ENCODE measurements around the gene RDH11. TPM values are rescaled to one million over a fixed set of nuclear protein-coding genes. Genes with fewer than 3 reads are reported as not detected.

RDH11 gene
- total and polyA plus RNA-seq, 8 donors = 14.0 to 40.3 (median 21.7) TPM

DNA sequence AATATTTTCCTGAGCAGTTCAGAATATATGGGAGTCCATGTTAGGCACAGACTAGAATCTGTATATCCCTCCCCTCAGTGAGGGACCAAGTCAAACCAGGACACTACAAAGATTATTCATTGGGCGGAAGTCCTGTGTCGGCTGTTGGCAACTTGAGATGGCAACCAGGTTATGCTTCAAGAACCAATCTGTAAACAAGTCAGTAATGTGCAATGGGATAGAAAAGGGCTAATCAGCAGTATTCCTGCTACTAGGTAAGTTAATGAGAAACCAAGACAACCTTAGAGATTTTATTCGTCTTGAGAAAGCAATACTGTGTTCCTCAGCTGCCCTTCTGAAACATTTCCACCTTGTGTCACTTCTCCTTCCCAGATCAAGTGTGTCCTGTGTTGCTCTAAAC, 49.4 kb downstream of the RDH11 start:
- WGBS, 2 donors = 71 to 74% methylated on average over 3 of the region's 3 CpGs
- Histone ChIP-seq H3K4me1 (peaks cover 0 to 9% (median 0%) of the 10 kb centered on the region in 3 donors), H3K4me3 (no peak overlapping the region), H3K27me3 (no peaks in the 10 kb centered on the region), H3K27ac (no peak overlapping the region), H3K9me3 (no peaks in the 10 kb centered on the region), H3K36me3 (peaks cover 0 to 21% (median 7%) of the 10 kb centered on the region in 3 donors)
- intact Hi-C loops (cut with DNase I) = no loop called here
- no peak for ATAC-seq
- TF ChIP-seq, protein P1, sequence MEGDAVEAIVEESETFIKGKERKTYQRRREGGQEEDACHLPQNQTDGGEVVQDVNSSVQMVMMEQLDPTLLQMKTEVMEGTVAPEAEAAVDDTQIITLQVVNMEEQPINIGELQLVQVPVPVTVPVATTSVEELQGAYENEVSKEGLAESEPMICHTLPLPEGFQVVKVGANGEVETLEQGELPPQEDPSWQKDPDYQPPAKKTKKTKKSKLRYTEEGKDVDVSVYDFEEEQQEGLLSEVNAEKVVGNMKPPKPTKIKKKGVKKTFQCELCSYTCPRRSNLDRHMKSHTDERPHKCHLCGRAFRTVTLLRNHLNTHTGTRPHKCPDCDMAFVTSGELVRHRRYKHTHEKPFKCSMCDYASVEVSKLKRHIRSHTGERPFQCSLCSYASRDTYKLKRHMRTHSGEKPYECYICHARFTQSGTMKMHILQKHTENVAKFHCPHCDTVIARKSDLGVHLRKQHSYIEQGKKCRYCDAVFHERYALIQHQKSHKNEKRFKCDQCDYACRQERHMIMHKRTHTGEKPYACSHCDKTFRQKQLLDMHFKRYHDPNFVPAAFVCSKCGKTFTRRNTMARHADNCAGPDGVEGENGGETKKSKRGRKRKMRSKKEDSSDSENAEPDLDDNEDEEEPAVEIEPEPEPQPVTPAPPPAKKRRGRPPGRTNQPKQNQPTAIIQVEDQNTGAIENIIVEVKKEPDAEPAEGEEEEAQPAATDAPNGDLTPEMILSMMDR (IDR thresholded peaks at IDR 0.05) = no peak
- FAIRE-seq = no peak
- DNase-seq = no peak

DNA sequence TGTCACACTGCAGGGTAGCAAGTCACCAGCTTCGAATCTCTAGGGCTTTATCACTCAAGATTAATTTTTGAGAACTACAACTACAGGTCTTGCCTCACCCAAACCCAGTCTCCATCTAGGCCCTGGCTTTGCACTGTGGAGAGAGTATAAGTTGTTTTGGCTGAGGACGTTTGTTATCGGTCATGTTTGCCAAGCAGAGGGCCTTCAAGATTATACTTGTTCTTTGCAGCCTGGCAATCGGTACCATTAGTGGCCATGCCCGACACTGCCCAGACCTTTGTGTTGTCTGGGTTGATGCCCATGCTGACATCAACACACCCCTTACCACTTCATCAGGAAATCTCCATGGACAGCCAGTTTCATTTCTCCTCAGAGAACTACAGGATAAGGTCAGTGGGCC, 50.1 kb downstream of the RDH11 start:
- Histone ChIP-seq H3K4me1 (peaks cover 0 to 9% (median 0%) of the 10 kb centered on the region in 3 donors), H3K4me3 (no peak overlapping the region), H3K27ac (no peak overlapping the region), H3K36me3 (peaks cover 0 to 13% (median 3%) of the 10 kb centered on the region in 3 donors), H3K9me3 (no peaks in the 10 kb centered on the region), H3K27me3 (no peaks in the 10 kb centered on the region)
- intact Hi-C loops (cut with DNase I) = no loop called here
- ATAC-seq = peak; percentile 67 to 83 (median 74)
- TF ChIP-seq, protein P1 (IDR thresholded peaks at IDR 0.05) = no peak
- WGBS, 2 donors = 25 to 40% methylated on average over 5 of the region's 5 CpGs
- FAIRE-seq = no peak
- DNase-seq = peak in 2 of 6 donors; percentile 19 to 35

DNA sequence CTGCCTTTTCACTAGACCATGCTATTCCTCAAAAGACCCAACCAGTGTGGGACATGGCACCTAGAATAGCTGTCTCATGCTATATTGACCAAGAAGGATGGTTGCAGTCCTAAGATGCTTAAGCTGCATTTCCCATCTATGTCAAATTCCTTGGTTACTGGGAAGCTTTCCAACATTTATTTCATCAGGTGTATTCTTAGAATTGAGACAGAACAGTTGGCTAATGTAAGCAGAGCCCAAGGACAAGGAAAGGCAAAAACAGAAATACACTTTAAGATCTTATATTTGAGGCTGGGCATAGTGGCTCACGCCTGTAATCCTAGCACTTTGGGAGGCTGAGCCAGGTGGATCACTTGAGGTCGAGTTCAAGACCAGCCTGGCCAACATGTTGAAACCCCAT, 51.1 kb downstream of the RDH11 start:
- H3K27me3 ChIP-seq = no peaks in the 10 kb centered on the region
- no peaks in the 10 kb centered on the region for H3K9me3 ChIP-seq
- ATAC-seq = no peak
- peaks cover 0 to 9% (median 0%) of the 10 kb centered on the region in 3 donors for H3K4me1 ChIP-seq
- no peak for FAIRE-seq
- WGBS, 2 donors = 86% methylated on average over 2 of the region's 2 CpGs
- intact Hi-C loops (cut with DNase I) = no loop called here
- TF ChIP-seq, protein P1 (IDR thresholded peaks at IDR 0.05) = no peak
- H3K4me3 ChIP-seq = no peak overlapping the region
- no peak for DNase-seq
- H3K36me3 ChIP-seq = peaks cover 0 to 4% (median under 1%) of the 10 kb centered on the region in 3 donors
- no peak overlapping the region for H3K27ac ChIP-seq

DNA sequence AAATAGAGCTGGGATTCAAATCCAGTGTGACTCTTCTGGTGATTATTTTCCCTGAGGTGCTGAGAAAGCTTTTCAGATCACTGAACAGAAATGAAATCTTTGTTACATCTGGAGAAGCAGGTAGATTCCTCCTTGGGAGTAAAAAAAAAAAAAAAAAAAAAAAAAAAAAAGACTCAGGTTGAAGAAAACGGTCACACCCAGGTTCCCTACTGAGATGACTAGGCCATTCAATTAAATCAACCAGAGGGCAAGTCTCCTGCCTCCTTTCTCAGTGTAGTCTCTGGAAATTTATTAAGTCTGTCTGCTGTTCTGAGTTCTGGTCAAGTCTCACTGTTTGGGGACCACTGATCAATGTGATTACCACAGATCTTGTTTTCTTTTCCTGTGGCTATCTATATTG, 51.9 kb downstream of the RDH11 start:
- no peak overlapping the region for H3K27ac ChIP-seq
- no peak for ATAC-seq
- no peaks in the 10 kb centered on the region for H3K9me3 ChIP-seq
- H3K4me1 ChIP-seq = peaks cover 0 to 9% (median 0%) of the 10 kb centered on the region in 3 donors
- no peaks in the 10 kb centered on the region for H3K27me3 ChIP-seq
- no peak overlapping the region for H3K4me3 ChIP-seq
- DNase-seq = no peak
- FAIRE-seq = no peak
- H3K36me3 ChIP-seq = no peaks in the 10 kb centered on the region
- WGBS, 2 donors = 69 to 96% methylated on average over 1 of the region's 1 CpG
- TF ChIP-seq, protein P1 (IDR thresholded peaks at IDR 0.05) = no peak
- intact Hi-C loops (cut with DNase I) = no loop called here

DNA sequence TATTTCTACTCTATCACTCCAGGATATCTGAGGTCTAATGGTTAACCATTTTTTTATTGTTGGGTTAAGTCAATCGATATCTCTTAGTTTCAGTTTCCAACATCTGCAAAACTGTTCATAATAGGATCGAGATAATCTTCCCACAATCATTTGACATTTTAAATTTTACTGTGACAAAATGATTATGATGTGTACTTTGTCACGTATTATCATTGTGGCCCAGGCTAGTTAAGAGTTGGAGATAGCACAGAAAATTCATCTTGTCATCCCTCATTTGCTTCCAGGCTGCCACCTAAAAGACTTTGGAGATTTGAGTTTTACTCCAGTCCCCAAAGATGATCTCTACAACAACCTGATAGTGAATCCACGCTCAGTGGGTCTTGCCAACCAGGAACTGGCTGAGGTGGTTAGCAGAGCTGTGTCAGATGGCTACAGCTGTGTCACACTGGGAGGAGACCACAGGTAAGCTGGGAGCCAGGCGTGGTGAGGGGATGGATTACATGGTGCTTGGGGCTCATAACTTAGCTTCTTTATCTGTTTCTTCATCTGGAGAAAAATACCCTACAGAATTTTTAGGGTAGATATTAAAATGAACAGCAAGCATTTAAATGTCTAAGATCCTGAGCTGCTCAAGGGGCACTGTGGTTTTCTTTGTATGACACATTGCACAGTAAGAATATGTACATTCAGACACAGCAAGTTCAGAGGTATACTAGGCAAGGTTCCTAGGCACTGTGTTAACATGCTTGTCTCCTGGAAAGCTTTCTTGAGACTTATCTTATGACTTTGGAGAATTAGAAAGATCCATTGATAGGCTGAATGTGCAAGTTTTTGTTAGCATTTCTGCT, 53.4 kb downstream of the RDH11 start:
- no peaks in the 10 kb centered on the region for H3K36me3 ChIP-seq
- no peak overlapping the region for H3K4me3 ChIP-seq
- peaks cover 0 to 9% (median 0%) of the 10 kb centered on the region in 3 donors for H3K4me1 ChIP-seq
- H3K27me3 ChIP-seq = no peaks in the 10 kb centered on the region
- intact Hi-C loops (cut with DNase I) = no loop called here
- ATAC-seq = no peak
- DNase-seq = no peak
- no peak overlapping the region for H3K27ac ChIP-seq
- TF ChIP-seq, protein P1 (IDR thresholded peaks at IDR 0.05) = no peak
- no peak for FAIRE-seq
- WGBS, 2 donors = 63 to 65% methylated on average over 5 of the region's 5 CpGs
- H3K9me3 ChIP-seq = no peaks in the 10 kb centered on the region

All from pancreas (tissue), 10 donors.